GM12878 (cell line): Measurements from ENCODE around the gene TMEM72. TPM values are rescaled to one million over a fixed set of nuclear protein-coding genes. Genes with fewer than 3 reads are reported as not detected.

Source experiments
- ATF2 ChIP-seq: IDR thresholded peaks from 2 replicates; pipeline ENCODE4 v1.6.1; 2012; ENCODE audit warnings: low read length, inconsistent platforms
- BMI1 ChIP-seq: fragments of 450-650 bp; IDR thresholded peaks from 2 replicates; pipeline ENCODE4 v1.6.1; 2016; ENCODE audit warnings: mild to moderate bottlenecking, moderate library complexity, borderline replicate concordance
- CBX5 ChIP-seq: sonication (generic); IDR thresholded peaks from 2 replicates; pipeline ENCODE4 v1.6.1; 2016; ENCODE audit warnings: low read depth, moderate library complexity, mild to moderate bottlenecking, inconsistent platforms
- CTCF ChIP-seq, 3 experiments: IDR thresholded peaks in 2 of 3; conservative IDR thresholded peaks in 1 of 3; 2 replicates each; pipeline ENCODE4 v1.5.1; 2011; ENCODE audit warnings: low read depth in 3 of 3, low read length in 3 of 3, mild to moderate bottlenecking in 3 of 3, control low read depth in 2 of 3, moderate library complexity in 2 of 3, inconsistent platforms in 1 of 3, mixed read lengths in 1 of 3; ENCODE audit not compliant: control insufficient read depth in 2 of 3, insufficient read depth in 1 of 3; ENCODE audit errors: extremely low read depth in 1 of 3
- E2F8 ChIP-seq: fragments of 450-650 bp; IDR thresholded peaks from 2 replicates; pipeline ENCODE4 v1.6.1; 2018; ENCODE audit warnings: mild to moderate bottlenecking, low read depth, moderate library complexity; ENCODE audit not compliant: partially characterized antibody
- EGR1 ChIP-seq, 2 experiments: IDR thresholded peaks; 1 replicate in 1 of 2; 2 replicates in 1 of 2; pipeline ENCODE4 v1.6.1; 2011 to 2012; ENCODE audit warnings: low read depth in 2 of 2, low read length in 2 of 2, borderline replicate concordance in 1 of 2, mild to moderate bottlenecking in 1 of 2, moderate library complexity in 1 of 2
- ETV6 ChIP-seq, 2 experiments: fragments of 450-650 bp in 1 of 2; IDR thresholded peaks in 1 of 2; conservative IDR thresholded peaks in 1 of 2; 2 replicates each; pipeline ENCODE4 v1.6.1; 2014; ENCODE audit warnings: antibody characterized with exemption in 1 of 2, borderline replicate concordance in 1 of 2, low read depth in 1 of 2, mild to moderate bottlenecking in 1 of 2, moderate library complexity in 1 of 2
- FOS ChIP-seq: IDR thresholded peaks from 3 replicates; pipeline ENCODE4 v1.6.1; 2011; ENCODE audit warnings: borderline replicate concordance; ENCODE audit not compliant: insufficient read length; ENCODE audit errors: extremely low read depth
- HDGF ChIP-seq: fragments of 450-650 bp; IDR thresholded peaks from 2 replicates; pipeline ENCODE4 v1.6.1; 2016; ENCODE audit warnings: antibody characterized with exemption
- IKZF2 ChIP-seq, 2 experiments: fragments of 450-650 bp; IDR thresholded peaks; 2 replicates each; pipeline ENCODE4 v1.6.1; 2017; ENCODE audit warnings: mild to moderate bottlenecking in 2 of 2, moderate library complexity in 2 of 2
- JUND ChIP-seq: IDR thresholded peaks from 2 replicates; pipeline ENCODE4 v1.6.1; 2012; ENCODE audit warnings: low read depth, mild to moderate bottlenecking, low read length, improper control_type of control experiment, moderate library complexity
- MTA3 ChIP-seq: IDR thresholded peaks from 2 replicates; pipeline ENCODE4 v1.6.1; 2012; ENCODE audit warnings: low read length, inconsistent platforms, borderline replicate concordance
- NBN ChIP-seq: fragments of 450-650 bp; IDR thresholded peaks from 2 replicates; pipeline ENCODE4 v1.6.1; 2016
- PKNOX1 ChIP-seq: fragments of 450-650 bp; IDR thresholded peaks from 2 replicates; pipeline ENCODE4 v1.6.1; 2016; ENCODE audit warnings: mild to moderate bottlenecking
- POU2F2 ChIP-seq: IDR thresholded peaks from 3 replicates; pipeline ENCODE4 v1.6.1; 2011; ENCODE audit warnings: low read depth, mild to moderate bottlenecking, low read length, borderline replicate concordance
- SIN3A ChIP-seq: IDR thresholded peaks from 2 replicates; pipeline ENCODE4 v1.6.1; 2012; ENCODE audit warnings: low read depth, low read length, improper control_type of control experiment
- SP1 ChIP-seq: IDR thresholded peaks from one replicate; pipeline ENCODE4 v1.6.1; 2011; ENCODE audit warnings: low read depth, low read length
- SREBF2 ChIP-seq: IDR thresholded peaks from 2 replicates; pipeline ENCODE4 v1.6.1; 2012; ENCODE audit warnings: mild to moderate bottlenecking, low read length
- STAT1 ChIP-seq: fragments of 450-650 bp; conservative IDR thresholded peaks from 2 replicates; pipeline ENCODE4 v1.6.1; 2014; ENCODE audit warnings: antibody characterized with exemption, mild to moderate bottlenecking
- TARDBP ChIP-seq: IDR thresholded peaks from 2 replicates; pipeline ENCODE4 v1.6.1; 2016; ENCODE audit warnings: borderline replicate concordance
- TCF12 ChIP-seq: IDR thresholded peaks from 2 replicates; pipeline ENCODE4 v1.6.1; 2011; ENCODE audit warnings: low read depth, mild to moderate bottlenecking, low read length
- TCF7 ChIP-seq: IDR thresholded peaks from 2 replicates; pipeline ENCODE4 v1.6.1; 2014; ENCODE audit warnings: antibody characterized with exemption, borderline replicate concordance
- polyA plus RNA-seq, 11 experiments: library from polyadenylated mRNA; depleted of rRNA in 4 of 11; unstranded in 6 of 11; stranded (reverse) in 5 of 11; fragments of >200 nt; fragmentation: Nextera tagmentation in 4 of 11; fragmentation: Illumina TruSeq in 1 of 11; extraction: Ambion mirVana in 4 of 11; extraction: Trizol in 1 of 11; gene quantifications; 1 replicate in 1 of 11; 2 replicates in 10 of 11; pipeline versions ENCODE4 v1.2.1 to v1.2.3, GENCODE V29; 2011 to 2016; ENCODE audit warnings: inconsistent platforms in 2 of 11, missing spikeins in 2 of 11, low read depth in 1 of 11
- total RNA-seq, 4 experiments: library from RNA; depleted of rRNA in 3 of 4; stranded (reverse); fragments of >200 nt in 3 of 4; fragmentation: Illumina TruSeq in 1 of 4; extraction: Trizol in 1 of 4; gene quantifications; 2 replicates each; pipeline versions ENCODE4 v1.2.1 to v1.2.3, GENCODE V29; 2013 to 2021

The TMEM72 gene
- total and polyA plus RNA-seq, 10 of the 15 experiments (the other 5 are each of a cell fraction or from before 2014, with no cell fraction given): 0.12 TPM; not detected in 9

GRCh38 chr10:44975431-44976331, 64.5 kb downstream of the TMEM72 start (continued):
- TF ChIP-seq CTCF (IDR thresholded peaks at IDR 0.05 in 2 of 3, conservative IDR thresholded peaks at IDR 0.05 in 1 of 3; ENCODE audit: control insufficient read depth in 2 of 3, extremely low read depth in 1 of 3, insufficient read depth in 1 of 3, low read depth in 3 of 3, low read length in 3 of 3) (peak in 1 of 3 experiments; percentile 13; a peak in 1 of 6 replicates), FOS (no peak), ATF2 (no peak), TCF7 (no peak), EGR1 (IDR thresholded peaks at IDR 0.05; ENCODE audit: borderline replicate concordance in 1 of 2, low read depth in 2 of 2, low read length in 2 of 2) (no peak), BMI1 (no peak), HDGF (no peak), PKNOX1 (no peak), CBX5 (no peak), SP1 (no peak), TARDBP (no peak), SREBF2 (no peak), STAT1 (no peak), MTA3 (no peak), JUND (no peak), NBN (no peak), POU2F2 (no peak), IKZF2 (IDR thresholded peaks at IDR 0.05) (no peak; a peak in 2 of 4 replicates), TCF12 (no peak), ETV6 (conservative IDR thresholded peaks at IDR 0.05 in 1 of 2, IDR thresholded peaks at IDR 0.05 in 1 of 2; ENCODE audit: borderline replicate concordance in 1 of 2, low read depth in 1 of 2) (no peak), E2F8 (no peak), SIN3A (no peak)
